MG63 (cell line): ENCODE results near the gene SYT14. TPM values are rescaled to one million over a fixed set of nuclear protein-coding genes. Genes with fewer than 3 reads are reported as not detected.
"Not testable (repeated sequence)": the region's sequence is repeated elsewhere in the genome, so short reads cannot be mapped to it uniquely, and the experiment has no call there.

ENCODE experiments used
- DNase-seq: peaks from one replicate; pipeline ENCODE4 v3.0.0-alpha.2; 2020
- H3K27me3 ChIP-seq: fragments of 250-450 bp; sonication (Bioruptor Pico); 2 replicates; pipeline ENCODE4 v1.5.1; 2020; ENCODE audit warnings: mild to moderate bottlenecking, moderate library complexity
- H3K36me3 ChIP-seq: fragments of 250-450 bp; sonication (Bioruptor Pico); 2 replicates; pipeline ENCODE4 v1.5.1; 2020; ENCODE audit warnings: mild to moderate bottlenecking, moderate library complexity
- H3K4me3 ChIP-seq: fragments of 250-450 bp; sonication (Bioruptor Pico); 2 replicates; pipeline ENCODE4 v1.5.1; 2020; ENCODE audit warnings: mild to moderate bottlenecking, moderate library complexity
- H3K9me3 ChIP-seq: fragments of 250-450 bp; sonication (Bioruptor Pico); 2 replicates; pipeline ENCODE4 v1.5.1; 2020; ENCODE audit warnings: mild to moderate bottlenecking, moderate library complexity
- total RNA-seq: library from RNA; depleted of rRNA; stranded (reverse); fragments of >200 nt; shearing (Covaris generic); gene quantifications from 2 replicates; pipeline ENCODE4 v1.2.3, GENCODE V29; 2014; ENCODE audit warnings: low replicate concordance

SYT14 gene
- total RNA-seq, 1 experiment from 2014 or later, result 0.66 TPM

- Histone ChIP-seq H3K36me3 (no peaks in the 10 kb centered on the region), H3K9me3 (no peaks in the 10 kb centered on the region), H3K27me3 (no peaks in the 10 kb centered on the region), H3K4me3 (no peak overlapping the region)
- DNase-seq, result no peak
Measured at GRCh38 chr1:209924390-209924789, 13.6 kb upstream of the SYT14 start.

- no peaks in the 10 kb centered on the region; the same call in 1 of the 2 replicates for H3K9me3 ChIP-seq
- DNase-seq, result peak; percentile 81
- H3K36me3 ChIP-seq, result no peaks in the 10 kb centered on the region
Measured at GRCh38 chr1:209926045-209926444, 12.0 kb upstream of the SYT14 start.

GRCh38 chr1:209927466-209927865 is 10.6 kb upstream of the SYT14 start:
- Histone ChIP-seq H3K36me3 (no peaks in the 10 kb centered on the region), H3K9me3 (no peaks in the 10 kb centered on the region; the same call in 1 of the 2 replicates), H3K27me3 (peaks cover 10% of the 10 kb centered on the region), H3K4me3 (no peak overlapping the region)
- no peak for DNase-seq

More at GRCh38 chr1:209926045-209926444, 12.0 kb upstream of the SYT14 start:
- H3K4me3 ChIP-seq, result no peak overlapping the region
- peaks cover 3% of the 10 kb centered on the region for H3K27me3 ChIP-seq

GRCh38 chr1:209929751-209930150 is 8.3 kb upstream of the SYT14 start:
- no peaks in the 10 kb centered on the region; the same call in 1 of the 2 replicates for H3K9me3 ChIP-seq
- H3K27me3 ChIP-seq, result peaks cover 20% of the 10 kb centered on the region
- DNase-seq, result no peak
- H3K36me3 ChIP-seq, result no peaks in the 10 kb centered on the region
- H3K4me3 ChIP-seq, result no peak overlapping the region

- peaks cover 32% of the 10 kb centered on the region for H3K27me3 ChIP-seq
- H3K36me3 ChIP-seq, result no peaks in the 10 kb centered on the region
- H3K9me3 ChIP-seq, result no peaks in the 10 kb centered on the region; the same call in 1 of the 2 replicates
- H3K4me3 ChIP-seq, result no peak overlapping the region
- DNase-seq, result no peak
Measured at GRCh38 chr1:209931141-209931540, 6.9 kb upstream of the SYT14 start.

GRCh38 chr1:209936125-209936524 is 1.9 kb upstream of the SYT14 start:
- Histone ChIP-seq H3K27me3 (peaks cover 62% of the 10 kb centered on the region), H3K9me3 (no peaks in the 10 kb centered on the region; the same call in 1 of the 2 replicates), H3K36me3 (no peaks in the 10 kb centered on the region), H3K4me3 (no peak overlapping the region)
- DNase-seq, result no peak

- no peak for DNase-seq
- H3K36me3 ChIP-seq, result no peaks in the 10 kb centered on the region
- H3K27me3 ChIP-seq, result peaks cover 14% of the 10 kb centered on the region
- H3K4me3 ChIP-seq, result no peak overlapping the region
- H3K9me3 ChIP-seq, result no peaks in the 10 kb centered on the region
Measured at GRCh38 chr1:209945377-209945776, 7.4 kb downstream of the SYT14 start.

- Histone ChIP-seq H3K9me3 (no peaks in the 10 kb centered on the region), H3K27me3 (peaks cover 10% of the 10 kb centered on the region), H3K36me3 (no peaks in the 10 kb centered on the region), H3K4me3 (no peak overlapping the region)
- no peak for DNase-seq
Measured at GRCh38 chr1:209948155-209948554, 10.1 kb downstream of the SYT14 start.

GRCh38 chr1:209956116-209956515 is 18.1 kb downstream of the SYT14 start:
- H3K36me3 ChIP-seq, result no peaks in the 10 kb centered on the region
- H3K9me3 ChIP-seq, result no peaks in the 10 kb centered on the region; the same call in 1 of the 2 replicates
- peaks cover 3% of the 10 kb centered on the region; the same call in 1 of the 2 replicates for H3K27me3 ChIP-seq
- H3K4me3 ChIP-seq, result no peak overlapping the region
- DNase-seq, result no peak

- no peak overlapping the region for H3K4me3 ChIP-seq
- no peak for DNase-seq
Measured at GRCh38 chr1:209959623-209960022, 21.6 kb downstream of the SYT14 start.

GRCh38 chr1:209960926-209961325 is 22.9 kb downstream of the SYT14 start:
- Histone ChIP-seq H3K27me3 (peaks cover 4% of the 10 kb centered on the region; the same call in 1 of the 2 replicates), H3K9me3 (no peaks in the 10 kb centered on the region), H3K36me3 (no peaks in the 10 kb centered on the region), H3K4me3 (no peak overlapping the region)
- no peak for DNase-seq

More at GRCh38 chr1:209959623-209960022, 21.6 kb downstream of the SYT14 start:
- no peaks in the 10 kb centered on the region for H3K36me3 ChIP-seq
- no peaks in the 10 kb centered on the region; the same call in 1 of the 2 replicates for H3K9me3 ChIP-seq
- peaks cover 4% of the 10 kb centered on the region; the same call in 1 of the 2 replicates for H3K27me3 ChIP-seq

- Histone ChIP-seq H3K9me3 (no peaks in the 10 kb centered on the region), H3K36me3 (no peaks in the 10 kb centered on the region), H3K27me3 (peaks cover 4% of the 10 kb centered on the region; the same call in 1 of the 2 replicates), H3K4me3 (no peak overlapping the region)
- no peak for DNase-seq
Measured at GRCh38 chr1:209962388-209962787, 24.4 kb downstream of the SYT14 start.

GRCh38 chr1:209962856-209963255 is 24.8 kb downstream of the SYT14 start:
- no peak for DNase-seq
- H3K36me3 ChIP-seq, result no peaks in the 10 kb centered on the region
- H3K9me3 ChIP-seq, result no peaks in the 10 kb centered on the region
- no peak overlapping the region for H3K4me3 ChIP-seq
- H3K27me3 ChIP-seq, result peaks cover 4% of the 10 kb centered on the region; the same call in 1 of the 2 replicates

- DNase-seq, result no peak
- Histone ChIP-seq H3K4me3 (no peak overlapping the region), H3K27me3 (peaks cover 4% of the 10 kb centered on the region; the same call in 1 of the 2 replicates), H3K36me3 (no peaks in the 10 kb centered on the region), H3K9me3 (no peaks in the 10 kb centered on the region)
Measured at GRCh38 chr1:209965996-209966395, 28.0 kb downstream of the SYT14 start.

GRCh38 chr1:209978721-209979120 is 40.7 kb downstream of the SYT14 start:
- not testable (repeated sequence) for H3K4me3 ChIP-seq, H3K27me3 ChIP-seq, H3K9me3 ChIP-seq, H3K36me3 ChIP-seq, DNase-seq

GRCh38 chr1:209983953-209984352 is 45.9 kb downstream of the SYT14 start:
- H3K27me3 ChIP-seq, result peaks cover 3% of the 10 kb centered on the region; the same call in 1 of the 2 replicates
- no peak for DNase-seq
- H3K4me3 ChIP-seq, result no peak overlapping the region
- H3K36me3 ChIP-seq, result no peaks in the 10 kb centered on the region
- no peaks in the 10 kb centered on the region for H3K9me3 ChIP-seq

- Histone ChIP-seq H3K36me3 (no peaks in the 10 kb centered on the region), H3K4me3 (no peak overlapping the region), H3K9me3 (no peaks in the 10 kb centered on the region), H3K27me3 (no peaks in the 10 kb centered on the region)
- DNase-seq, result no peak
Measured at GRCh38 chr1:209985002-209985401, 47.0 kb downstream of the SYT14 start.

- Histone ChIP-seq H3K27me3 (0 out of 2 replicates have a peak, but pooled peaks cover under 1% of the 10 kb centered on the region), H3K4me3 (no peak overlapping the region), H3K36me3 (no peaks in the 10 kb centered on the region), H3K9me3 (no peaks in the 10 kb centered on the region)
- no peak for DNase-seq
Measured at GRCh38 chr1:209988706-209989105, 50.7 kb downstream of the SYT14 start.
